GM12801 (cell line): ENCODE results near the gene ARHGAP15.

Source experiments
- CTCF ChIP-seq: IDR thresholded peaks from one replicate; pipeline ENCODE4 v1.5.1; 2011; ENCODE audit warnings: control low read depth; ENCODE audit not compliant: insufficient read length; ENCODE audit errors: extremely low read depth

Gene ARHGAP15

GRCh38 chr2:143458258-143459190 lies 329.3 kb downstream of the ARHGAP15 start:
- TF ChIP-seq CTCF: no peak

GRCh38 chr2:143460382-143460781 lies 331.2 kb downstream of the ARHGAP15 start:
- no peak for TF ChIP-seq CTCF

- no peak for TF ChIP-seq CTCF
Measured at GRCh38 chr2:143463719-143464118, 334.5 kb downstream of the ARHGAP15 start.

- TF ChIP-seq CTCF: no peak
Measured at GRCh38 chr2:143466391-143466790, 337.2 kb downstream of the ARHGAP15 start.

- no peak for TF ChIP-seq CTCF
Measured at GRCh38 chr2:143467011-143467410, 337.8 kb downstream of the ARHGAP15 start.

GRCh38 chr2:143468341-143468888 lies 339.2 kb downstream of the ARHGAP15 start:
- TF ChIP-seq CTCF: no peak

- TF ChIP-seq CTCF: no peak
Measured at GRCh38 chr2:143469323-143469722, 340.1 kb downstream of the ARHGAP15 start.
